GM12864 (cell line): Measurements from ENCODE around the gene OTC.

ENCODE experiments used
- DNase-seq: peaks from one replicate; pipeline ENCODE4 v3.0.0-alpha.2; 2011; ENCODE audit warnings: low read depth
- H3K4me3 ChIP-seq: 2 replicates; pipeline ENCODE4 v1.5.1; 2011; ENCODE audit warnings: mild to moderate bottlenecking, low read depth, low read length, control low read depth
- CTCF ChIP-seq: IDR thresholded peaks from 2 replicates; pipeline ENCODE4 v1.5.1; 2011; ENCODE audit warnings: low read depth, mild to moderate bottlenecking, moderate library complexity, low read length, control low read depth, inconsistent platforms; ENCODE audit errors: missing control alignments

Gene OTC

GRCh38 chrX:38371641-38372040 lies 19.2 kb downstream of the OTC start:
- no peak for DNase-seq
- no peak for TF ChIP-seq CTCF
- H3K4me3 ChIP-seq, result no peak overlapping the region

GRCh38 chrX:38374431-38374830 lies 22.0 kb downstream of the OTC start:
- H3K4me3 ChIP-seq, result no peak overlapping the region
- DNase-seq, result no peak
- TF ChIP-seq CTCF, result no peak

GRCh38 chrX:38375891-38376290 lies 23.5 kb downstream of the OTC start:
- no peak overlapping the region for H3K4me3 ChIP-seq
- DNase-seq, result no peak
- TF ChIP-seq CTCF, result peak; percentile 51

- no peak for DNase-seq
- no peak overlapping the region for H3K4me3 ChIP-seq
- TF ChIP-seq CTCF, result no peak
Measured at GRCh38 chrX:38376747-38377146, 24.3 kb downstream of the OTC start.

- no peak for TF ChIP-seq CTCF
- no peak overlapping the region for H3K4me3 ChIP-seq
Measured at GRCh38 chrX:38379088-38379487, 26.7 kb downstream of the OTC start.

GRCh38 chrX:38382663-38383062 lies 30.3 kb downstream of the OTC start:
- DNase-seq, result no peak
- no peak for TF ChIP-seq CTCF
- no peak overlapping the region for H3K4me3 ChIP-seq

More at GRCh38 chrX:38379088-38379487, 26.7 kb downstream of the OTC start:
- DNase-seq, result no peak

- no peak for DNase-seq
- H3K4me3 ChIP-seq, result no peak overlapping the region
- TF ChIP-seq CTCF, result no peak
Measured at GRCh38 chrX:38400389-38400910, 48.0 kb downstream of the OTC start.
